BLaER1 treated with 17β-estradiol and CSF1 and Interleukin-3, amounts not matched to agents 10 nM and 100 nM (cell line): ENCODE data around the gene MN1.

Source experiments
- H3K27ac ChIP-seq, 11 experiments: shearing (Covaris generic); formaldehyde crosslinking; 2 replicates each; pipeline ENCODE4 v1.8.1; 2022
- H3K27me3 ChIP-seq, 11 experiments: shearing (Covaris generic); formaldehyde crosslinking; 2 replicates each; pipeline ENCODE4 v1.8.1; 2022
- H3K36me3 ChIP-seq, 11 experiments: shearing (Covaris generic); formaldehyde crosslinking; 2 replicates each; pipeline ENCODE4 v1.8.1; 2022
- H3K4me1 ChIP-seq, 10 experiments: shearing (Covaris generic); formaldehyde crosslinking; 2 replicates each; pipeline ENCODE4 v1.8.1; 2022
- H3K4me2 ChIP-seq, 11 experiments: shearing (Covaris generic); formaldehyde crosslinking; 2 replicates each; pipeline ENCODE4 v1.8.1; 2022
- H3K4me3 ChIP-seq, 10 experiments: shearing (Covaris generic); formaldehyde crosslinking; 2 replicates each; pipeline ENCODE4 v1.8.1; 2022
- H3K9ac ChIP-seq, 11 experiments: shearing (Covaris generic); formaldehyde crosslinking; 2 replicates each; pipeline ENCODE4 v1.8.1; 2022
- H3K9me3 ChIP-seq, 11 experiments: shearing (Covaris generic); formaldehyde crosslinking; replicated peaks in 1 of 11; 2 replicates each; pipeline ENCODE4 v1.8.1; 2022
- H4K20me1 ChIP-seq, 11 experiments: shearing (Covaris generic); formaldehyde crosslinking; 2 replicates each; pipeline ENCODE4 v1.8.1; 2022
- Cebpa-rat ChIP-seq, 11 experiments: shearing (Covaris generic); IDR thresholded peaks; 2 replicates each; pipeline ENCODE4 v1.8.1; 2022

MN1 gene

DNA sequence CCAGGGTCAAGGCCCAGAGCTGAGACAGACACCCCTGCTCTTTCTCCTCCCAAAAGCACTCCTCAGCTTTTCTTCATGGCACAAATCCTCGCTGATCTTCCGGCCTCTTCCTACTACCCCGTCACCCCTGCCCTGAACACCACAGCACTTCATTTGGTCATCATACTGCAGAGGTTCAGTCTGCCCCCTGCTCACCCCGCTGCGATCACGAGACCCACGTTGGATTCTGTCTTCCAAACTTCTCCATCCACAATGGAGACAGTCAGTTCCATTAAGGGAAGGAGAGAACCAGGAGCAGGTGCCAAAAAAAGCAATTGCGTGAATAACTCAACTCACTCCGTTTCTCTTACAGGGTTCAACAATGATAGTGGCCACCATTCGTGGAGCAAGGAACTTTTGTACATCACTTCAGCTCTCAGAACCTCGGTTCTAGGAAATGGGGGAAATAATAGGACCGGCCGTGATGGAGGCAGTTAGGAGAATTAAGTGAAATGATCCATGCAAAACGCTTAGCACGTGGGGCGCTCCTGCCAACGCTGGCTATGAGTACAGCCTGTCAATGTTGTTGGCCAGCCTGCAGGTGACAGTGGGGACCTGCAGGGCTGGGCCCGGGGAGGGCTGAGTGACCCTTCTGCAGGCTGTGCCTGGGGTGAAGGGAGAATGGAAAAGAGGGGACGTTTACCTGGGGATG is 45.9 kb downstream of the MN1 start:
- H3K4me2 ChIP-seq = no peak overlapping the region
- H3K4me1 ChIP-seq = peaks cover 10 to 40% (median 31%) of the 10 kb centered on the region in 10 experiments
- no peak overlapping the region for H3K9ac ChIP-seq
- H3K9me3 ChIP-seq = no peaks in the 10 kb centered on the region
- H4K20me1 ChIP-seq = no peaks in the 10 kb centered on the region
- TF ChIP-seq Cebpa-rat (IDR thresholded peaks at IDR 0.05) = no peak
- H3K36me3 ChIP-seq = no peaks in the 10 kb centered on the region
- H3K27ac ChIP-seq = no peak overlapping the region
- H3K4me3 ChIP-seq = no peak overlapping the region
- H3K27me3 ChIP-seq = peaks cover 0 to 4% (median 0%) of the 10 kb centered on the region in 11 experiments; a peak in 2 of 22 replicates

DNA sequence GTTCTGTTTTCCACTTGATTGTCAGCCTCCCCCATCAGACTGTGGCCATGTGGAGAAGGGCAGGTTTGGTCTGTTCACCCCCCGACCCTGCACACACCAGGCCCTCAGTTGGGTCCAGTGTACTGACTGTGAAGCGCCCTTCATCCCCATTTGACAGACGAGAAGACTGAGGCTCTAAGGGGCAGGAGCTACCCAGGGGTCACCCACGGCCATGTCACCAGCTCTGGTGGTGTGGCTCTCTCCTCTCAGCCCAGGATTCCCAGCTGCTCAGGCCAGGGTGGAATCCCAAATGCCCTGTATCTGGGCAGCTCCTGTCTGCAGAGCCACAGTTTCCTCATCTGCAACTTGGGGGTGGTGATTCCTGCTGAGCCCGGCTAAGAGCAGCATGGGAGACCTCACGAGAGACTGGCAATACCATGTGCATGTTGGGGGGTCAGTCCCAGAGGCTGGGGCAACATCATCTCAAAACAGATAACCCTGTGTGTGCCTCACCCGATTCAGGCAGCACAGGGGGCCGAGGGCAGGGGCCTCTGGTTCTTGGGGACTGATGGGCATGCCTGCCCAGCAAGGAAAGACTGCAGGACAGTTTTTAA is 46.6 kb downstream of the MN1 start:
- H3K4me1 ChIP-seq = peaks cover 15 to 44% (median 34%) of the 10 kb centered on the region in 10 experiments
- no peaks in the 10 kb centered on the region for H3K36me3 ChIP-seq
- no peak for TF ChIP-seq Cebpa-rat (IDR thresholded peaks at IDR 0.05)
- peaks cover 0 to 4% (median 0%) of the 10 kb centered on the region in 11 experiments; a peak in 2 of 22 replicates for H3K27me3 ChIP-seq
- H3K27ac ChIP-seq = no peak overlapping the region
- no peak overlapping the region for H3K9ac ChIP-seq
- no peaks in the 10 kb centered on the region for H3K9me3 ChIP-seq
- H4K20me1 ChIP-seq = no peaks in the 10 kb centered on the region
- H3K4me2 ChIP-seq = peak overlapping the region in 9 of 11 experiments; percentile 11 to 47 (median 41); a peak in 15 of 22 replicates
- no peak overlapping the region for H3K4me3 ChIP-seq

DNA sequence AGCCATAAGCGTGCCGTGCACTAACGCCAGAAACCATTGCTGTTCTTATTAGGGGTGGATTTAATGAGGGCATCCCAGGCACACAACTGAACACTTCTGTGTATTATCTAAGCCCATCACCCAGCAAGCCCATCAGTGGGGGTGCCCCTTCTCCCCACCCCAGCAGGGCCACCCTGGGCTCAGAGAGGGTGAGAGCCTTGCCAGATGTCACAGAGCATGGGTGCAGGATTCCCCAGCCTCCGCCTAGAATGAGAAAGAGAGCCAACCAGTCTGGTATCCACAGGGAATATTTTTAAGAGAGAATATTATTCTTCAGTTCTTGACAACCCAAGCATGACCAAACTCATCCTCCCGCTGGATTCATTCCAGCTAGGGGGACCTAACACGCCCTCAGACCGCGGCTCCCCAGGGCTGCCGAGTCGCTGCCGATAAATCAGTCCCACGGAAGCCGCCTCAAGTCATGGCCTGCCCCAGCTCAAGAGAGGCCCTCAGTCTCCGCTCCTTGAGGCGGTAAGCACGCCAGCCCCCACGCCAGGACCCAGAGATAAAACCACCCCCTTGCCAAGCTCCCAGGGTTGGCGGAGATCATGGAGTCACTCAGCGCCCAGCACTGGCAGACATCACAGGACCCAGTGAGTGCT is 47.2 kb downstream of the MN1 start:
- Histone ChIP-seq H3K4me1 (peaks cover 21 to 50% (median 40%) of the 10 kb centered on the region in 10 experiments), H3K9me3 (no peaks in the 10 kb centered on the region), H3K4me3 (no peak overlapping the region), H3K4me2 (peak overlapping the region in 10 of 11 experiments; percentile 11 to 47 (median 41); a peak in 16 of 22 replicates), H3K9ac (no peak overlapping the region), H3K36me3 (no peaks in the 10 kb centered on the region), H3K27me3 (peaks cover 0 to 4% (median 0%) of the 10 kb centered on the region in 11 experiments; a peak in 2 of 22 replicates), H4K20me1 (no peaks in the 10 kb centered on the region), H3K27ac (no peak overlapping the region)
- no peak for TF ChIP-seq Cebpa-rat (IDR thresholded peaks at IDR 0.05)

DNA sequence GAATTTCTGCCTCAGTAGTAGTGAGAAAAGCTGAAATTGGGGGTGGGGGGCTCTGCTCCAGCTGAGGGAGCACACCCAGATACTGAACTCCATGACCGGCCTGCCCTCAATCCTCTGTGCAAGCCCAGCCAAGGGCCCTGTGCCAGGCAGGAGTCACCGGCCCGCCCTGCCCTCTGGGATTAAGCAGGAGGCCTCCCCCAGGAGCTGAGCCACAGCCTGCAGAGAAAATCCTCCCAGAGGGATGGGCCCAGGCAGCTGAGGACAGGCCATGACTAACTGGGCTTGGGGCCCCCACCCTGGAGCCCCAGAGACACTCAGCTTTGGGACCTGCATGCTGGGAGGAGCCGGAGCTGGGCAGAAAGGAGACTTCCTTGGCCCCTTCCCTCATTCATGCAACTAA is 48.8 kb downstream of the MN1 start:
- Histone ChIP-seq H3K9ac (no peak overlapping the region), H4K20me1 (no peaks in the 10 kb centered on the region), H3K4me3 (no peak overlapping the region), H3K27ac (no peak overlapping the region), H3K36me3 (no peaks in the 10 kb centered on the region), H3K9me3 (no peaks in the 10 kb centered on the region), H3K4me1 (peaks cover 37 to 66% (median 56%) of the 10 kb centered on the region in 10 experiments), H3K27me3 (peaks cover 0 to 4% (median 0%) of the 10 kb centered on the region in 11 experiments; a peak in 2 of 22 replicates), H3K4me2 (peak overlapping the region in 3 of 11 experiments; percentile 12 to 45 (median 28); a peak in 5 of 22 replicates)
- TF ChIP-seq Cebpa-rat (IDR thresholded peaks at IDR 0.05) = no peak

- H3K27ac ChIP-seq = no peak overlapping the region
These were observed 49.4 kb downstream of the MN1 start for GRCh38 chr22:27752141-27752540.

DNA sequence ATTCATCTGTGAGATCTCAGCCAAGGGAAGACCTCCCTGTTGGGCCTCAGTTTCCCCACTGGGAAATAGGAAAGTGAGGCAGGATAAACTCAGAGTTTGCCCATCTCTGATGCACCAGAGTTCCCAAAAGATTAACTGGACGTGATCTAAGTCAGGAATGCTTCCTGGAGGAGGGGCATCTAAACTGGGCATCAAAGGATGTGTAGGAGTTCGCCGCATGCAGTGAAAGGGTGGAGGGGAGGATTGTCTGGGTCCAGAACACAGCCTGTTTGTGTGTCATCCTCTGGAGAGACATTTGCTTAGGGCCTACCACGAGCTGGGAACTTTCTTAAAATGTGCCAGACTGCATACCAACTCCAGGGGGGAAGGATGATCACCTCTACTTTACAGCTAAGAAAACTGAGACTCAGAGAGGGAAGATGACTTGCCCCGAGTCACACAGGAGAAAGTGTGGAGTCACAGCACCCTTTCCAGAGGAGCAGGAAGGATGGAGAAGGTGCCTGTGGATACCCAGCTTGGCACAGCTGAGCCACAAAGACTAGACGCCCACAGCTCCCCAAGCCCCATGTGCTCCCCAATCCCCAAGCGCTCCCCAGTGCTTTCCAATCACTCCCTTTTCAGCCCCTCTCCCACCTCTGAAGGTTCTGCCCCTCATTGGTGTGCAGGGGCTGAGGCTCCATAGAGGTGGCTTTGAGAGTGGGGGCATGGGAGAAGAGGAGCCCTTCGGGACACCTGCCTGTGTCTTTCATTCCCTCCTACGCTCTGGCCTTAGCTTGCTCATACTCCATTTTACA is 50.1 kb downstream of the MN1 start:
- TF ChIP-seq Cebpa-rat (IDR thresholded peaks at IDR 0.05) = no peak
- Histone ChIP-seq H4K20me1 (no peaks in the 10 kb centered on the region), H3K36me3 (no peaks in the 10 kb centered on the region), H3K4me2 (peak overlapping the region in 10 of 11 experiments; percentile 62 to 96 (median 89); a peak in 17 of 22 replicates), H3K9me3 (no peaks in the 10 kb centered on the region), H3K9ac (no peak overlapping the region), H3K4me3 (no peak overlapping the region), H3K4me1 (peaks cover 45 to 73% (median 64%) of the 10 kb centered on the region in 10 experiments), H3K27me3 (peaks cover 0 to 4% (median 0%) of the 10 kb centered on the region in 11 experiments; a peak in 2 of 22 replicates), H3K27ac (no peak overlapping the region)

More at GRCh38 chr22:27752141-27752540, 49.4 kb downstream of the MN1 start:
- Histone ChIP-seq H3K4me2 (no peak overlapping the region), H3K9me3 (no peaks in the 10 kb centered on the region), H3K27me3 (peaks cover 0 to 4% (median 0%) of the 10 kb centered on the region in 11 experiments; a peak in 2 of 22 replicates), H3K9ac (no peak overlapping the region), H3K4me1 (peaks cover 43 to 73% (median 62%) of the 10 kb centered on the region in 10 experiments), H4K20me1 (no peaks in the 10 kb centered on the region), H3K4me3 (no peak overlapping the region), H3K36me3 (no peaks in the 10 kb centered on the region)
- TF ChIP-seq Cebpa-rat (IDR thresholded peaks at IDR 0.05) = no peak

- H3K9ac ChIP-seq = 0 out of 22 replicates have a peak overlapping the region, but pooled peaks of 1 of the 11 experiments have one; percentile 9
- H3K36me3 ChIP-seq = no peaks in the 10 kb centered on the region
- H4K20me1 ChIP-seq = no peaks in the 10 kb centered on the region
- peak overlapping the region; percentile 16 to 96 (median 89) for H3K4me2 ChIP-seq
- peaks cover 0 to 4% (median 0%) of the 10 kb centered on the region in 11 experiments; a peak in 2 of 22 replicates for H3K27me3 ChIP-seq
- H3K4me3 ChIP-seq = no peak overlapping the region
- H3K4me1 ChIP-seq = peaks cover 45 to 74% (median 64%) of the 10 kb centered on the region in 10 experiments
- TF ChIP-seq Cebpa-rat (IDR thresholded peaks at IDR 0.05) = no peak
- no peak overlapping the region for H3K27ac ChIP-seq
- H3K9me3 ChIP-seq = no peaks in the 10 kb centered on the region
These were observed 50.8 kb downstream of the MN1 start for GRCh38 chr22:27750584-27751265.
